ENCODE results near the gene ARHGAP4. TPM values are rescaled to one million over a fixed set of nuclear protein-coding genes. Genes with fewer than 3 reads are reported as not detected.

ARHGAP4 gene
- total and polyA plus RNA-seq, 10 of the 15 experiments (the other 5 are each of a cell fraction or from before 2014, with no cell fraction given) = 0.71 to 120 (median 44.3) TPM

GRCh38 chrX:153883163-153883843 is 42.8 kb downstream of the ARHGAP4 start:
- Histone ChIP-seq H3K4me3 (no peak overlapping the region), H3K4me1 (ENCODE audit: control insufficient read depth, insufficient read depth, low read length) (no peaks in the 10 kb centered on the region; the same call in 1 of the 2 replicates), H3K9ac (ENCODE audit: control insufficient read depth, insufficient read depth, low read length) (no peak overlapping the region), H3K27me3 (replicated peaks in 1 of 2; ENCODE audit: control insufficient read depth in 2 of 2, insufficient read depth in 2 of 2, low read length in 1 of 2) (peaks cover 0 to 2% of the 10 kb centered on the region in 2 experiments; a peak in 3 of 4 replicates), H3K36me3 (ENCODE audit: control insufficient read depth in 2 of 2, insufficient read depth in 2 of 2, low read length in 1 of 2) (no peaks in the 10 kb centered on the region), H3K79me2 (ENCODE audit: control insufficient read depth, insufficient read depth, low read length) (no peaks in the 10 kb centered on the region), H2AFZ (ENCODE audit: control insufficient read depth, low read depth, low read length) (no peak overlapping the region), H4K20me1 (ENCODE audit: control insufficient read depth, insufficient read depth) (no peaks in the 10 kb centered on the region), H3K4me2 (ENCODE audit: control insufficient read depth, insufficient read depth) (no peak overlapping the region), H3K9me3 (replicated peaks; ENCODE audit: control insufficient read depth, insufficient read depth, low read length) (no peaks in the 10 kb centered on the region), H3K27ac (ENCODE audit: control insufficient read depth, insufficient read depth) (no peak overlapping the region)
- DNase-seq (ENCODE audit: low read depth, low spot score) = no peak
- intact Hi-C loops (cut with micrococcal nuclease; ENCODE audit: unreplicated experiment) (no loop called here), in situ Hi-C loops (cut with MboI) (no loop called here)
- no peak for ATAC-seq
- ChIA-PET CTCF (no interaction called here), POLR2A (no interaction called here), SMC1A (ENCODE audit: uncharacterized antibody, unreplicated experiment) (no interaction called here), RAD21 (ENCODE audit: unreplicated experiment) (no interaction called here)
- WGBS (ENCODE audit: insufficient coverage, insufficient replicate concordance, low lambda C conversion rate, missing lambda C conversion rate) = 37% methylated on average over 10 of the region's 13 CpGs
- TF ChIP-seq ZNF622 (IDR thresholded peaks at IDR 0.05) (no peak), ESRRA (IDR thresholded peaks at IDR 0.05; ENCODE audit: low read length) (no peak), GATAD2B (conservative IDR thresholded peaks at IDR 0.05; ENCODE audit: low read depth) (no peak), ZBTB33 (IDR thresholded peaks at IDR 0.05) (no peak), NFXL1 (IDR thresholded peaks at IDR 0.05; ENCODE audit: borderline replicate concordance) (no peak), EED (IDR thresholded peaks at IDR 0.05; ENCODE audit: low read depth) (no peak), HSF1 (IDR thresholded peaks at IDR 0.05; ENCODE audit: low read depth, low read length) (no peak), HDAC6 (IDR thresholded peaks at IDR 0.05; ENCODE audit: unreplicated experiment) (no peak), HDGF (IDR thresholded peaks at IDR 0.05) (no peak), ZNF207 (IDR thresholded peaks at IDR 0.05; ENCODE audit: borderline replicate concordance) (no peak), ZNF274 (IDR thresholded peaks at IDR 0.05; ENCODE audit: insufficient read depth, insufficient read length) (no peak)
- no TSS peak for BruUV-seq (replicated peaks)
- no peak for FAIRE-seq

Data from GM12878 (cell line).